HepG2 (cell line): Measurements from ENCODE around the gene KLK11. TPM values are rescaled to one million over a fixed set of nuclear protein-coding genes. Genes with fewer than 3 reads are reported as not detected.

Source experiments
- ATAC-seq: fragments of 200-7000 bp; cut with Tn5 transposase; 3 replicates; pipeline ENCODE4 v1.9.1; 2020; ENCODE audit warnings: mild to moderate bottlenecking, moderate library complexity
- BruUV-seq: library from RNA; stranded (reverse); fragments of 400-500 nt; replicated peaks from 2 replicates; lab custom pipeline; 2021; lab: Mats Ljungman, UMichigan
- CTCF ChIA-PET: fragments of 300-600 bp; formaldehyde crosslinking; extraction: SDS; loops from one replicate; lab custom pipeline; 2021; ENCODE audit warnings: low total read pairs, inconsistent platforms, low intra/inter-chr PET ratio; lab: Yijun Ruan, JAX
- POLR2A ChIA-PET: fragments of 350-600 bp; sonication (Branson Sonifier 250); formaldehyde crosslinking; loops from one replicate; lab custom pipeline; 2020; ENCODE audit warnings: antibody characterized with exemption, inconsistent platforms; lab: Yijun Ruan, JAX
- DNase-seq: peaks from one replicate; pipeline ENCODE4 v3.0.0-alpha.2; 2015; ENCODE audit warnings: low spot score
- FAIRE-seq: peaks from 3 replicates; lab custom pipeline; 2011; peaks lifted over from hg19 to GRCh38; lab: Jason Lieb, UNC
- H2AFZ ChIP-seq: one replicate; pipeline ENCODE4 v1.6.1; 2011; ENCODE audit warnings: low read length, inconsistent platforms
- H3K27ac ChIP-seq: fragments of 300-600 bp; 3 replicates; pipeline ENCODE4 v1.8.0; 2011; ENCODE audit warnings: mixed run types, mild to moderate bottlenecking, mixed read lengths, low read length, inconsistent platforms; ENCODE audit not compliant: insufficient read depth; ENCODE audit errors: extremely low read length
- H3K27me3 ChIP-seq, 2 experiments: fragments of 200-600 bp in 1 of 2; 2 replicates in 1 of 2; 3 replicates in 1 of 2; pipeline versions ENCODE4 v1.6.0 to v1.8.0; 2011; ENCODE audit warnings: low read length in 2 of 2, mild to moderate bottlenecking in 2 of 2, moderate library complexity in 2 of 2, inconsistent platforms in 1 of 2; ENCODE audit not compliant: insufficient read depth in 2 of 2, control insufficient read depth in 1 of 2
- H3K36me3 ChIP-seq, 2 experiments: fragments of 200-600 bp in 1 of 2; replicated peaks in 1 of 2; 2 replicates in 1 of 2; 3 replicates in 1 of 2; pipeline versions ENCODE4 v1.5.1 to v1.8.0; 2011; ENCODE audit warnings: low read length in 2 of 2, inconsistent platforms in 1 of 2; ENCODE audit not compliant: insufficient read depth in 2 of 2, control insufficient read depth in 1 of 2
- H3K4me1 ChIP-seq: 2 replicates; pipeline ENCODE4 v1.5.1; 2012; ENCODE audit warnings: low read length, inconsistent platforms; ENCODE audit not compliant: insufficient read depth
- H3K4me2 ChIP-seq: 2 replicates; pipeline ENCODE4 v1.6.0; 2011; ENCODE audit warnings: low read depth, low read length, inconsistent platforms
- H3K4me3 ChIP-seq, 3 experiments: fragments of 200-600 bp in 1 of 3; sonication (generic), shearing (Covaris generic) in 1 of 3; replicated peaks in 1 of 3; 2 replicates each; pipeline ENCODE4 v1.5.1; 2011 to 2016; ENCODE audit warnings: low read length in 3 of 3, inconsistent platforms in 2 of 3, low read depth in 2 of 3, mild to moderate bottlenecking in 2 of 3, control low read depth in 1 of 3, mixed read lengths in 1 of 3; ENCODE audit not compliant: insufficient read depth in 1 of 3
- H3K79me2 ChIP-seq: one replicate; pipeline ENCODE4 v1.6.1; 2011; ENCODE audit warnings: low read length, inconsistent platforms; ENCODE audit not compliant: insufficient read depth
- H3K9ac ChIP-seq: 2 replicates; pipeline ENCODE4 v1.6.0; 2011; ENCODE audit warnings: mild to moderate bottlenecking, low read depth, low read length, inconsistent platforms; ENCODE audit not compliant: insufficient read depth
- H3K9me3 ChIP-seq: 2 replicates; pipeline ENCODE4 v1.5.1; 2012; ENCODE audit warnings: mild to moderate bottlenecking, low read length
- H4K20me1 ChIP-seq: 2 replicates; pipeline ENCODE4 v1.6.0; 2011; ENCODE audit warnings: inconsistent platforms, mild to moderate bottlenecking, low read length, moderate library complexity; ENCODE audit not compliant: insufficient read depth
- MEF2D ChIP-seq: sonication (generic); formaldehyde crosslinking; IDR thresholded peaks from 2 replicates; pipeline ENCODE4 v1.5.1; 2020; ENCODE audit warnings: mild to moderate bottlenecking, missing genetic modification reagents
- ZNF776 ChIP-seq: sonication (generic); formaldehyde crosslinking; IDR thresholded peaks from 2 replicates; pipeline ENCODE4 v1.4.0; 2020; ENCODE audit warnings: mild to moderate bottlenecking, missing genetic modification reagents
- ZNF878 ChIP-seq: sonication (generic); formaldehyde crosslinking; IDR thresholded peaks from 2 replicates; pipeline ENCODE4 v1.8.1; 2023; ENCODE audit warnings: mild to moderate bottlenecking, missing genetic modification reagents, moderate library complexity
- WGBS: methylation state at CpG from one replicate; pipeline ENCODE4 v1.1.6; 2017; ENCODE audit warnings: low lambda C conversion rate; 5-methylcytosine and 5-hydroxymethylcytosine counted together
- in situ Hi-C: cut with HindIII; loops from 2 replicates; pipeline ENCODE4 v1.10.0; 2017; ENCODE audit warnings: low pct_unique_long_range_greater_than_20kb; ENCODE audit not compliant: extremely low pct_ligation_motif_present
- intact Hi-C: fragments of 100-400 bp; cut with micrococcal nuclease; formaldehyde crosslinking; loops from one replicate; pipeline ENCODE4 v1.10.0; 2022; ENCODE audit not compliant: unreplicated experiment
- polyA plus RNA-seq, 8 experiments: library from polyadenylated mRNA; depleted of rRNA in 3 of 8; stranded (reverse) in 7 of 8; unstranded in 1 of 8; fragments of >200 nt; fragmentation: Illumina TruSeq in 4 of 8; extraction: Trizol in 4 of 8; gene quantifications; 2 replicates each; pipeline versions ENCODE4 v1.2.1 to v1.2.3, GENCODE V29; 2011 to 2016; ENCODE audit warnings: low read depth in 4 of 8, missing spikeins in 1 of 8, mixed read lengths in 1 of 8; ENCODE audit not compliant: insufficient read depth in 1 of 8
- total RNA-seq, 5 experiments: library from RNA; depleted of rRNA; stranded (reverse); fragments of >200 nt; fragmentation: Illumina TruSeq; extraction: Trizol; gene quantifications; 2 replicates each; pipeline ENCODE4 v1.2.3, GENCODE V29; 2016; ENCODE audit warnings: low read depth in 1 of 5
- TF ChIP-seq, protein P1 (sequence below): sonication (generic); formaldehyde crosslinking; IDR thresholded peaks from 2 replicates; pipeline ENCODE4 v1.4.0; 2020; ENCODE audit warnings: missing genetic modification reagents
- TF ChIP-seq, protein P2 (sequence below): sonication (generic); formaldehyde crosslinking; IDR thresholded peaks from 2 replicates; pipeline ENCODE4 v1.8.0; 2022; ENCODE audit warnings: missing genetic modification reagents, mild to moderate bottlenecking, moderate library complexity, borderline replicate concordance

The KLK11 gene
- total and polyA plus RNA-seq, 2 of the 13 experiments (the other 11 are each of a cell fraction or from before 2014, with no cell fraction given): not detected

- Histone ChIP-seq H3K27me3 (no peaks in the 10 kb centered on the region; a peak in 2 of 5 replicates), H2AFZ (no peak overlapping the region), H3K4me3 (no peak overlapping the region), H3K9me3 (no peaks in the 10 kb centered on the region), H3K36me3 (no peaks in the 10 kb centered on the region), H3K4me1 (no peaks in the 10 kb centered on the region), H3K9ac (no peak overlapping the region), H3K27ac (no peak overlapping the region), H4K20me1 (no peaks in the 10 kb centered on the region), H3K4me2 (no peak overlapping the region), H3K79me2 (no peaks in the 10 kb centered on the region)
- intact Hi-C loops (no loop called here), in situ Hi-C loops (no loop called here)
- POLR2A ChIA-PET: no interaction called here
- ATAC-seq (no peak), DNase-seq (no peak), FAIRE-seq (no peak)
- TF ChIP-seq MEF2D (CRISPR knock-in tag) (no peak), ZNF878 (no peak), ZNF776 (CRISPR knock-in tag) (no peak)
- TF ChIP-seq, protein P1, sequence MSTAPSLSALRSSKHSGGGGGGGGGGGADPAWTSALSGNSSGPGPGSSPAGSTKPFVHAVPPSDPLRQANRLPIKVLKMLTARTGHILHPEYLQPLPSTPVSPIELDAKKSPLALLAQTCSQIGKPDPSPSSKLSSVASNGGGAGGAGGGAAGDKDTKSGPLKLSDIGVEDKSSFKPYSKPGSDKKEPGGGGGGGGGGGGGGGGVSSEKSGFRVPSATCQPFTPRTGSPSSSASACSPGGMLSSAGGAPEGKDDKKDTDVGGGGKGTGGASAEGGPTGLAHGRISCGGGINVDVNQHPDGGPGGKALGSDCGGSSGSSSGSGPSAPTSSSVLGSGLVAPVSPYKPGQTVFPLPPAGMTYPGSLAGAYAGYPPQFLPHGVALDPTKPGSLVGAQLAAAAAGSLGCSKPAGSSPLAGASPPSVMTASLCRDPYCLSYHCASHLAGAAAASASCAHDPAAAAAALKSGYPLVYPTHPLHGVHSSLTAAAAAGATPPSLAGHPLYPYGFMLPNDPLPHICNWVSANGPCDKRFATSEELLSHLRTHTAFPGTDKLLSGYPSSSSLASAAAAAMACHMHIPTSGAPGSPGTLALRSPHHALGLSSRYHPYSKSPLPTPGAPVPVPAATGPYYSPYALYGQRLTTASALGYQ: no peak
- TF ChIP-seq, protein P2, sequence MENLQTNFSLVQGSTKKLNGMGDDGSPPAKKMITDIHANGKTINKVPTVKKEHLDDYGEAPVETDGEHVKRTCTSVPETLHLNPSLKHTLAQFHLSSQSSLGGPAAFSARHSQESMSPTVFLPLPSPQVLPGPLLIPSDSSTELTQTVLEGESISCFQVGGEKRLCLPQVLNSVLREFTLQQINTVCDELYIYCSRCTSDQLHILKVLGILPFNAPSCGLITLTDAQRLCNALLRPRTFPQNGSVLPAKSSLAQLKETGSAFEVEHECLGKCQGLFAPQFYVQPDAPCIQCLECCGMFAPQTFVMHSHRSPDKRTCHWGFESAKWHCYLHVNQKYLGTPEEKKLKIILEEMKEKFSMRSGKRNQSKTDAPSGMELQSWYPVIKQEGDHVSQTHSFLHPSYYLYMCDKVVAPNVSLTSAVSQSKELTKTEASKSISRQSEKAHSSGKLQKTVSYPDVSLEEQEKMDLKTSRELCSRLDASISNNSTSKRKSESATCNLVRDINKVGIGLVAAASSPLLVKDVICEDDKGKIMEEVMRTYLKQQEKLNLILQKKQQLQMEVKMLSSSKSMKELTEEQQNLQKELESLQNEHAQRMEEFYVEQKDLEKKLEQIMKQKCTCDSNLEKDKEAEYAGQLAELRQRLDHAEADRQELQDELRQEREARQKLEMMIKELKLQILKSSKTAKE: no peak
- no TSS peak for BruUV-seq
- CTCF ChIA-PET: no interaction called here
- 21% methylated on average over 7 of the region's 11 CpGs for WGBS
These were observed 44.7 kb downstream of the KLK11 start for GRCh38 chr19:50981587-50982146.
